ENCODE results near the gene CRACDL.

- TF ChIP-seq CTCF (IDR thresholded peaks at IDR 0.05; ENCODE audit: insufficient read depth, low read length): no peak
- no peak for TF ChIP-seq POLR2AphosphoS5 (IDR thresholded peaks at IDR 0.05; ENCODE audit: low read depth)
- no peak for TF ChIP-seq GABPA (IDR thresholded peaks at IDR 0.05; ENCODE audit: low read depth)
- no peak for TF ChIP-seq REST (IDR thresholded peaks at IDR 0.05; ENCODE audit: insufficient replicate concordance, low read depth)
These were observed 40.8 kb downstream of the CRACDL start for GRCh38 chr2:98895221-98895620.
